ENCODE results near the gene SLC28A1.

DNA sequence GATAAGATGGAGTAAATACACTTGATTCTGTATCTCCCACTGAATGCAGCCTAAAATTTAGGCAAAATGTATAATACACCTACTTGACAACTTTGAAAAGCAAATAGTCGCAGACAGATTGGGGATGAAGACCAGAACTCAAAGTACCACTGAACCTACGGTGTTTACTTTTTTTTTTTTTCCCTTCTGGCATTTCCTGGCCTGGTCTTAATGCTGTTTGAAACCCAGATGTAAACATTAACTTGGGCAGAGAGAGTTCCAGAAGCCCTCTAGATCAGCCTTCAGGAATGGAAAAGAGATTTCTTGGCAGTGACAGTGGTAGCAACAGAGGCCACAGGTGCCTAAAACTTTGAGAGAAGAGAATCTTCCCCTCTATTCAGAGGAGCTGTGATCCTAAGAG is 39.5 kb upstream of the SLC28A1 start:
- TF ChIP-seq, protein P1, sequence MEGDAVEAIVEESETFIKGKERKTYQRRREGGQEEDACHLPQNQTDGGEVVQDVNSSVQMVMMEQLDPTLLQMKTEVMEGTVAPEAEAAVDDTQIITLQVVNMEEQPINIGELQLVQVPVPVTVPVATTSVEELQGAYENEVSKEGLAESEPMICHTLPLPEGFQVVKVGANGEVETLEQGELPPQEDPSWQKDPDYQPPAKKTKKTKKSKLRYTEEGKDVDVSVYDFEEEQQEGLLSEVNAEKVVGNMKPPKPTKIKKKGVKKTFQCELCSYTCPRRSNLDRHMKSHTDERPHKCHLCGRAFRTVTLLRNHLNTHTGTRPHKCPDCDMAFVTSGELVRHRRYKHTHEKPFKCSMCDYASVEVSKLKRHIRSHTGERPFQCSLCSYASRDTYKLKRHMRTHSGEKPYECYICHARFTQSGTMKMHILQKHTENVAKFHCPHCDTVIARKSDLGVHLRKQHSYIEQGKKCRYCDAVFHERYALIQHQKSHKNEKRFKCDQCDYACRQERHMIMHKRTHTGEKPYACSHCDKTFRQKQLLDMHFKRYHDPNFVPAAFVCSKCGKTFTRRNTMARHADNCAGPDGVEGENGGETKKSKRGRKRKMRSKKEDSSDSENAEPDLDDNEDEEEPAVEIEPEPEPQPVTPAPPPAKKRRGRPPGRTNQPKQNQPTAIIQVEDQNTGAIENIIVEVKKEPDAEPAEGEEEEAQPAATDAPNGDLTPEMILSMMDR (IDR thresholded peaks at IDR 0.05; ENCODE audit: low read depth, low read length, missing input control), result no peak
- peak; percentile 84 for TF ChIP-seq YY1 (IDR thresholded peaks at IDR 0.05)
- TF ChIP-seq TAF1 (conservative IDR thresholded peaks at IDR 0.05), result no peak
- TF ChIP-seq, protein P2, sequence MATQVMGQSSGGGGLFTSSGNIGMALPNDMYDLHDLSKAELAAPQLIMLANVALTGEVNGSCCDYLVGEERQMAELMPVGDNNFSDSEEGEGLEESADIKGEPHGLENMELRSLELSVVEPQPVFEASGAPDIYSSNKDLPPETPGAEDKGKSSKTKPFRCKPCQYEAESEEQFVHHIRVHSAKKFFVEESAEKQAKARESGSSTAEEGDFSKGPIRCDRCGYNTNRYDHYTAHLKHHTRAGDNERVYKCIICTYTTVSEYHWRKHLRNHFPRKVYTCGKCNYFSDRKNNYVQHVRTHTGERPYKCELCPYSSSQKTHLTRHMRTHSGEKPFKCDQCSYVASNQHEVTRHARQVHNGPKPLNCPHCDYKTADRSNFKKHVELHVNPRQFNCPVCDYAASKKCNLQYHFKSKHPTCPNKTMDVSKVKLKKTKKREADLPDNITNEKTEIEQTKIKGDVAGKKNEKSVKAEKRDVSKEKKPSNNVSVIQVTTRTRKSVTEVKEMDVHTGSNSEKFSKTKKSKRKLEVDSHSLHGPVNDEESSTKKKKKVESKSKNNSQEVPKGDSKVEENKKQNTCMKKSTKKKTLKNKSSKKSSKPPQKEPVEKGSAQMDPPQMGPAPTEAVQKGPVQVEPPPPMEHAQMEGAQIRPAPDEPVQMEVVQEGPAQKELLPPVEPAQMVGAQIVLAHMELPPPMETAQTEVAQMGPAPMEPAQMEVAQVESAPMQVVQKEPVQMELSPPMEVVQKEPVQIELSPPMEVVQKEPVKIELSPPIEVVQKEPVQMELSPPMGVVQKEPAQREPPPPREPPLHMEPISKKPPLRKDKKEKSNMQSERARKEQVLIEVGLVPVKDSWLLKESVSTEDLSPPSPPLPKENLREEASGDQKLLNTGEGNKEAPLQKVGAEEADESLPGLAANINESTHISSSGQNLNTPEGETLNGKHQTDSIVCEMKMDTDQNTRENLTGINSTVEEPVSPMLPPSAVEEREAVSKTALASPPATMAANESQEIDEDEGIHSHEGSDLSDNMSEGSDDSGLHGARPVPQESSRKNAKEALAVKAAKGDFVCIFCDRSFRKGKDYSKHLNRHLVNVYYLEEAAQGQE (IDR thresholded peaks at IDR 0.05), result peak; percentile 80
- TF ChIP-seq JUND (IDR thresholded peaks at IDR 0.05), result peak in 1 of 2 donors; percentile 75
- TF ChIP-seq, protein P3, sequence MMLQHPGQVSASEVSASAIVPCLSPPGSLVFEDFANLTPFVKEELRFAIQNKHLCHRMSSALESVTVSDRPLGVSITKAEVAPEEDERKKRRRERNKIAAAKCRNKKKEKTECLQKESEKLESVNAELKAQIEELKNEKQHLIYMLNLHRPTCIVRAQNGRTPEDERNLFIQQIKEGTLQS (IDR thresholded peaks at IDR 0.05), result no peak
- peak in 1 of 2 donors; percentile 10 for TF ChIP-seq RAD21 (IDR thresholded peaks at IDR 0.05)
